HEK293 (cell line): Measurements from ENCODE around the gene CSNK2A1.
A peak's percentile ranks its signal among the peaks of the same experiment; 100 is the strongest.

Experiments used
- CTCF ChIA-PET: fragments of 350-600 bp; formaldehyde crosslinking; extraction: SDS; loops from one replicate; lab custom pipeline; 2021; ENCODE audit warnings: antibody characterized with exemption; lab: Yijun Ruan, JAX
- POLR2A ChIA-PET: fragments of 300-600 bp; formaldehyde crosslinking; extraction: SDS; loops from one replicate; lab custom pipeline; 2020; ENCODE audit warnings: antibody characterized with exemption, inconsistent platforms; lab: Yijun Ruan, JAX
- H3K27ac ChIP-seq: fragments of 200-500 bp; sonication (Bioruptor generic); 2 replicates; pipeline ENCODE4 v1.5.1; 2014; ENCODE audit warnings: low read depth, low read length, control low read depth, inconsistent platforms; ENCODE audit errors: extremely low read depth
- H3K36me3 ChIP-seq, 2 experiments: fragments of 200-500 bp in 1 of 2; sonication (Bioruptor generic) in 1 of 2; 1 replicate in 1 of 2; 2 replicates in 1 of 2; pipeline ENCODE4 v1.5.1; 2014 to 2017; ENCODE audit warnings: inconsistent platforms in 2 of 2, low read length in 2 of 2; ENCODE audit not compliant: control insufficient read depth in 2 of 2, insufficient read depth in 1 of 2
- H3K4me1 ChIP-seq: fragments of 200-500 bp; sonication (Bioruptor generic); 2 replicates; pipeline ENCODE4 v1.5.1; 2014; ENCODE audit warnings: mild to moderate bottlenecking, low read length, inconsistent platforms; ENCODE audit not compliant: control insufficient read depth, insufficient read depth
- H3K4me3 ChIP-seq: 2 replicates; pipeline ENCODE4 v1.5.1; 2011; ENCODE audit warnings: low read depth, mild to moderate bottlenecking, control low read depth, low read length, moderate library complexity
- H3K9me3 ChIP-seq: fragments of 200-500 bp; sonication (Bioruptor generic); 2 replicates; pipeline ENCODE4 v1.5.1; 2014; ENCODE audit warnings: low read depth, low read length, inconsistent platforms; ENCODE audit not compliant: control insufficient read depth, insufficient read depth
- AEBP2 ChIP-seq: fragments of 450-650 bp; formaldehyde crosslinking; IDR thresholded peaks from 2 replicates; pipeline ENCODE4 v1.5.1; 2016; ENCODE audit warnings: missing biosample characterization, missing genetic modification characterization, borderline replicate concordance
- ATF2 ChIP-seq: fragments of 450-650 bp; formaldehyde crosslinking; IDR thresholded peaks from 2 replicates; pipeline ENCODE4 v1.5.1; 2016; ENCODE audit warnings: missing biosample characterization, missing genetic modification characterization, low read depth
- FEZF1 ChIP-seq: fragments of 450-650 bp; formaldehyde crosslinking; IDR thresholded peaks from 2 replicates; pipeline ENCODE4 v1.5.1; 2016; ENCODE audit warnings: missing biosample characterization, missing genetic modification characterization
- IKZF3 ChIP-seq: fragments of 450-650 bp; IDR thresholded peaks from 2 replicates; pipeline ENCODE4 v1.5.0; 2018; ENCODE audit warnings: missing biosample characterization, mild to moderate bottlenecking, missing genetic modification characterization, moderate library complexity
- KLF7 ChIP-seq: fragments of 450-650 bp; formaldehyde crosslinking; IDR thresholded peaks from 2 replicates; pipeline ENCODE4 v1.5.1; 2016; ENCODE audit warnings: missing biosample characterization, missing genetic modification characterization, borderline replicate concordance
- MYNN ChIP-seq: fragments of 450-650 bp; formaldehyde crosslinking; IDR thresholded peaks from 2 replicates; pipeline ENCODE4 v1.5.1; 2016; ENCODE audit warnings: missing biosample characterization, missing genetic modification characterization, borderline replicate concordance
- SALL2 ChIP-seq: fragments of 450-650 bp; formaldehyde crosslinking; IDR thresholded peaks from 2 replicates; pipeline ENCODE4 v1.5.0; 2017; ENCODE audit warnings: missing biosample characterization, mild to moderate bottlenecking, missing genetic modification characterization, borderline replicate concordance
- SETDB1 ChIP-seq: IDR thresholded peaks from one replicate; pipeline ENCODE4 v1.6.1; 2017; ENCODE audit warnings: mild to moderate bottlenecking, low read length, moderate library complexity, mixed read lengths; ENCODE audit not compliant: insufficient read length
- SP7 ChIP-seq: fragments of 450-650 bp; formaldehyde crosslinking; IDR thresholded peaks from 2 replicates; pipeline ENCODE4 v1.5.1; 2016; ENCODE audit warnings: missing biosample characterization, missing genetic modification characterization
- YY2 ChIP-seq: fragments of 450-650 bp; formaldehyde crosslinking; IDR thresholded peaks from 2 replicates; pipeline ENCODE4 v1.5.1; 2016; ENCODE audit warnings: missing biosample characterization, missing genetic modification characterization
- ZNF112 ChIP-seq: fragments of 450-650 bp; formaldehyde crosslinking; IDR thresholded peaks from 2 replicates; pipeline ENCODE4 v1.5.0; 2017; ENCODE audit warnings: missing biosample characterization, missing genetic modification characterization
- ZNF175 ChIP-seq: fragments of 450-650 bp; formaldehyde crosslinking; IDR thresholded peaks from 2 replicates; pipeline ENCODE4 v1.5.1; 2016; ENCODE audit warnings: missing biosample characterization, missing genetic modification characterization
- ZNF221 ChIP-seq: fragments of 450-650 bp; formaldehyde crosslinking; IDR thresholded peaks from 2 replicates; pipeline ENCODE4 v1.5.1; 2017; ENCODE audit warnings: missing biosample characterization, missing genetic modification characterization, borderline replicate concordance
- ZNF37A ChIP-seq: fragments of 450-650 bp; IDR thresholded peaks from 2 replicates; pipeline ENCODE4 v1.5.1; 2018; ENCODE audit warnings: missing biosample characterization, missing genetic modification characterization
- ZNF426 ChIP-seq: fragments of 450-650 bp; formaldehyde crosslinking; IDR thresholded peaks from 2 replicates; pipeline ENCODE4 v1.5.1; 2017; ENCODE audit warnings: missing biosample characterization, missing genetic modification characterization, mild to moderate bottlenecking, inconsistent platforms, moderate library complexity
- ZNF501 ChIP-seq: fragments of 450-650 bp; formaldehyde crosslinking; IDR thresholded peaks from 2 replicates; pipeline ENCODE4 v1.5.1; 2016; ENCODE audit warnings: missing biosample characterization, missing genetic modification characterization
- ZNF514 ChIP-seq: fragments of 450-650 bp; formaldehyde crosslinking; IDR thresholded peaks from 2 replicates; pipeline ENCODE4 v1.5.1; 2016; ENCODE audit warnings: missing biosample characterization, missing genetic modification characterization
- ZNF518A ChIP-seq: fragments of 450-650 bp; formaldehyde crosslinking; conservative IDR thresholded peaks from 2 replicates; pipeline ENCODE4 v1.5.1; 2016; ENCODE audit warnings: low read depth, missing biosample characterization, missing genetic modification characterization
- ZNF704 ChIP-seq: fragments of 450-650 bp; formaldehyde crosslinking; IDR thresholded peaks from 2 replicates; pipeline ENCODE4 v1.5.1; 2016; ENCODE audit warnings: missing biosample characterization, missing genetic modification characterization
- ZNF830 ChIP-seq: fragments of 450-650 bp; IDR thresholded peaks from 2 replicates; pipeline ENCODE4 v1.5.0; 2018; ENCODE audit warnings: missing biosample characterization, missing genetic modification characterization, low read depth, mild to moderate bottlenecking, moderate library complexity
- ZNF843 ChIP-seq: fragments of 450-650 bp; formaldehyde crosslinking; IDR thresholded peaks from 2 replicates; pipeline ENCODE4 v1.5.1; 2016; ENCODE audit warnings: missing biosample characterization, missing genetic modification characterization

Gene CSNK2A1

GRCh38 chr20:433300-433975 is 110.2 kb downstream of the CSNK2A1 start (continued):
- TF ChIP-seq SALL2 (tag by site-specific recombination) (no peak), ZNF37A (tag by site-specific recombination) (no peak), YY2 (tag by site-specific recombination) (no peak), KLF7 (tag by site-specific recombination) (no peak), ZNF112 (no peak), ZNF843 (tag by site-specific recombination) (no peak), SP7 (no peak)

- Histone ChIP-seq H3K27ac (peak overlapping the region; percentile 41; the same call in 1 of the 2 replicates), H3K36me3 (peaks cover 9 to 84% of the 10 kb centered on the region in 2 experiments)
- CTCF ChIA-PET: interaction anchor here (0.6 to 4.3 kb wide), 9 partner anchors 10 to 340 kb away, joined by 3 to 88 read pairs (median 8); no protein-coding TSS in a partner anchor
- no peak for TF ChIP-seq ZNF830 (tag by site-specific recombination)
- no peak for TF ChIP-seq ZNF426 (tag by site-specific recombination)
- no peak for TF ChIP-seq FEZF1 (tag by site-specific recombination)
- no peak for TF ChIP-seq ZNF514 (tag by site-specific recombination)
- no peak for TF ChIP-seq ZNF704 (tag by site-specific recombination)
- TF ChIP-seq, all 188 proteins: peak for 0
- H3K9me3 ChIP-seq: no peaks in the 10 kb centered on the region
- no peaks in the 10 kb centered on the region; the same call in 1 of the 2 replicates for H3K4me1 ChIP-seq
- no peak overlapping the region for H3K4me3 ChIP-seq
- POLR2A ChIA-PET: interaction anchor here (1.7 kb wide), 1 partner anchor 25 kb away, joined by 6 read pairs; the partner anchor contains the start of gene RBCK1
Measured at GRCh38 chr20:432677-433299, 110.8 kb downstream of the CSNK2A1 start.

- Histone ChIP-seq H3K9me3 (no peaks in the 10 kb centered on the region), H3K4me1 (no peaks in the 10 kb centered on the region; the same call in 1 of the 2 replicates), H3K4me3 (no peak overlapping the region), H3K36me3 (peaks cover 9 to 85% of the 10 kb centered on the region in 2 experiments), H3K27ac (no peak overlapping the region)
- POLR2A ChIA-PET: interaction anchor here (0.9 to 1.7 kb wide), 3 partner anchors 25 to 85 kb away, joined by 3 to 6 read pairs (median 4); partner anchors contain the start of gene RBCK1
- CTCF ChIA-PET: interaction anchor here (0.9 to 4.3 kb wide), 22 partner anchors 10 to 112 kb away, joined by 3 to 88 read pairs (median 7); partner anchors contain the start of gene TBC1D20
- TF ChIP-seq ZNF501 (tag by site-specific recombination) (no peak), SETDB1 (no peak), ZNF518A (tag by site-specific recombination) (no peak), IKZF3 (tag by site-specific recombination) (no peak), ZNF221 (no peak), ZNF175 (tag by site-specific recombination) (no peak), AEBP2 (tag by site-specific recombination) (no peak), ATF2 (tag by site-specific recombination) (no peak), MYNN (tag by site-specific recombination) (no peak)
Measured at GRCh38 chr20:432208-432607, 111.4 kb downstream of the CSNK2A1 start.
